ENCODE results near the gene SMAP2. TPM values are rescaled to one million over a fixed set of nuclear protein-coding genes. Genes with fewer than 3 reads are reported as not detected.

SMAP2 gene
- polyA plus RNA-seq, 1 donor (not counting 4 experiments of a cell fraction or from before 2014, with no cell fraction given): 13.2 TPM

DNA sequence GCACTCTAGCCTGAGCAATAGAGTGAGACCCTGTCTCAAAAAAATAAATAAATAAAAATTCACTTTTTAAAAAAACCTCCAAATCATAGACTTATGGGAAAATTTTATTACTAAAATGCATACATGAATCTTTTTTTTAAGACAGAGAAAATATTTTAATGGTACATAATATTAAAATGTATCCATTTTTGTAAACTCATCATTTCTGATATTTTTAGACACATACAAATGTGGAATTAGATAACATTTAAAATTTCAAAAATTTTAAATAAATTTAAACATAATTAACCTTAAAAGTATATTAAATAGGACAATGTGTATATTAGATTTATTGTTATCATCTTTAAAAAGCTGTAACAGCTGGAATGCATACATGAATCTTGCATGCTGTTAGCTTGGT, 33.9 kb downstream of the SMAP2 start:
- no peak for FAIRE-seq

GRCh38 chr1:40409467-40409866, 35.9 kb downstream of the SMAP2 start:
- Histone ChIP-seq H3K9ac (ENCODE audit: control insufficient read depth, extremely low read depth, insufficient read depth, low read length) (no peak overlapping the region), H3K4me1 (ENCODE audit: control insufficient read depth, extremely low read depth, insufficient read depth, low read length) (peaks cover 6% of the 10 kb centered on the region), H3K9me3 (ENCODE audit: control insufficient read depth, low read depth, low read length) (no peaks in the 10 kb centered on the region), H3K27ac (ENCODE audit: control insufficient read depth, insufficient read depth, low read length) (no peak overlapping the region), H2AFZ (ENCODE audit: control insufficient read depth, low read length) (no peak overlapping the region), H3K27me3 (ENCODE audit: control insufficient read depth, extremely low read depth, insufficient read depth, low read length) (no peaks in the 10 kb centered on the region), H4K20me1 (ENCODE audit: control insufficient read depth, extremely low read depth, insufficient read depth, low read length) (no peaks in the 10 kb centered on the region), H3K4me2 (ENCODE audit: control insufficient read depth, extremely low read depth, insufficient read depth, low read depth, low read length) (no peak overlapping the region), H3K9me1 (ENCODE audit: control insufficient read depth, extremely low read depth, insufficient read depth, low read length) (no peaks in the 10 kb centered on the region), H3K4me3 (ENCODE audit: control insufficient read depth in 2 of 3, extremely low read depth in 1 of 3, insufficient read depth in 2 of 3, low read depth in 1 of 3, low read length in 3 of 3) (no peak overlapping the region), H3K79me2 (ENCODE audit: control insufficient read depth, insufficient read depth, low read length) (peaks cover 3% of the 10 kb centered on the region), H3K36me3 (ENCODE audit: control insufficient read depth in 2 of 2, extremely low read depth in 1 of 2, insufficient read depth in 2 of 2, low read length in 2 of 2) (peaks cover 0 to 1% of the 10 kb centered on the region in 2 experiments)
- TF ChIP-seq EZH2 (IDR thresholded peaks at IDR 0.05; ENCODE audit: low read length): no peak
- TF ChIP-seq, protein P1, sequence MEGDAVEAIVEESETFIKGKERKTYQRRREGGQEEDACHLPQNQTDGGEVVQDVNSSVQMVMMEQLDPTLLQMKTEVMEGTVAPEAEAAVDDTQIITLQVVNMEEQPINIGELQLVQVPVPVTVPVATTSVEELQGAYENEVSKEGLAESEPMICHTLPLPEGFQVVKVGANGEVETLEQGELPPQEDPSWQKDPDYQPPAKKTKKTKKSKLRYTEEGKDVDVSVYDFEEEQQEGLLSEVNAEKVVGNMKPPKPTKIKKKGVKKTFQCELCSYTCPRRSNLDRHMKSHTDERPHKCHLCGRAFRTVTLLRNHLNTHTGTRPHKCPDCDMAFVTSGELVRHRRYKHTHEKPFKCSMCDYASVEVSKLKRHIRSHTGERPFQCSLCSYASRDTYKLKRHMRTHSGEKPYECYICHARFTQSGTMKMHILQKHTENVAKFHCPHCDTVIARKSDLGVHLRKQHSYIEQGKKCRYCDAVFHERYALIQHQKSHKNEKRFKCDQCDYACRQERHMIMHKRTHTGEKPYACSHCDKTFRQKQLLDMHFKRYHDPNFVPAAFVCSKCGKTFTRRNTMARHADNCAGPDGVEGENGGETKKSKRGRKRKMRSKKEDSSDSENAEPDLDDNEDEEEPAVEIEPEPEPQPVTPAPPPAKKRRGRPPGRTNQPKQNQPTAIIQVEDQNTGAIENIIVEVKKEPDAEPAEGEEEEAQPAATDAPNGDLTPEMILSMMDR (optimal IDR thresholded peaks at IDR 0.05 in 1 of 3, IDR thresholded peaks at IDR 0.05 in 1 of 3, conservative IDR thresholded peaks at IDR 0.05 in 1 of 3; ENCODE audit: extremely low read depth in 1 of 3, insufficient read depth in 2 of 3, low read length in 3 of 3): no peak
- no peak for FAIRE-seq
- dilution Hi-C loops (cut with MboI; ENCODE audit: extremely low pct_ligation_motif_present, low sequenced_read_pairs): no loop called here
- DNase-seq (ENCODE audit: low read depth, low spot score): no peak

More for the DNA sequence above, 33.9 kb downstream of the SMAP2 start:
- DNase-seq (ENCODE audit: low read depth, low spot score): no peak
- dilution Hi-C loops (cut with MboI; ENCODE audit: extremely low pct_ligation_motif_present, low sequenced_read_pairs): no loop called here
- Histone ChIP-seq H3K9me1 (ENCODE audit: control insufficient read depth, extremely low read depth, insufficient read depth, low read length) (no peaks in the 10 kb centered on the region), H4K20me1 (ENCODE audit: control insufficient read depth, extremely low read depth, insufficient read depth, low read length) (no peaks in the 10 kb centered on the region), H3K9me3 (ENCODE audit: control insufficient read depth, low read depth, low read length) (no peaks in the 10 kb centered on the region), H3K36me3 (ENCODE audit: control insufficient read depth in 2 of 2, extremely low read depth in 1 of 2, insufficient read depth in 2 of 2, low read length in 2 of 2) (no peaks in the 10 kb centered on the region), H2AFZ (ENCODE audit: control insufficient read depth, low read length) (no peak overlapping the region), H3K79me2 (ENCODE audit: control insufficient read depth, insufficient read depth, low read length) (peaks cover 3% of the 10 kb centered on the region), H3K4me3 (ENCODE audit: control insufficient read depth in 2 of 3, extremely low read depth in 1 of 3, insufficient read depth in 2 of 3, low read depth in 1 of 3, low read length in 3 of 3) (no peak overlapping the region), H3K27ac (ENCODE audit: control insufficient read depth, insufficient read depth, low read length) (no peak overlapping the region), H3K9ac (ENCODE audit: control insufficient read depth, extremely low read depth, insufficient read depth, low read length) (no peak overlapping the region), H3K27me3 (ENCODE audit: control insufficient read depth, extremely low read depth, insufficient read depth, low read length) (no peaks in the 10 kb centered on the region), H3K4me1 (ENCODE audit: control insufficient read depth, extremely low read depth, insufficient read depth, low read length) (peaks cover 6% of the 10 kb centered on the region), H3K4me2 (ENCODE audit: control insufficient read depth, extremely low read depth, insufficient read depth, low read depth, low read length) (no peak overlapping the region)
- no peak for TF ChIP-seq EZH2 (IDR thresholded peaks at IDR 0.05; ENCODE audit: low read length)
- TF ChIP-seq, protein P1 (optimal IDR thresholded peaks at IDR 0.05 in 1 of 3, IDR thresholded peaks at IDR 0.05 in 1 of 3, conservative IDR thresholded peaks at IDR 0.05 in 1 of 3; ENCODE audit: extremely low read depth in 1 of 3, insufficient read depth in 2 of 3, low read length in 3 of 3): no peak

All from keratinocyte (primary cell).